GM12801 (cell line): ENCODE results near the gene MEIKIN.

Experiments
- TF ChIP-seq, protein P1 (sequence below): IDR thresholded peaks from one replicate; pipeline ENCODE4 v1.5.1; 2011; ENCODE audit warnings: control low read depth; ENCODE audit not compliant: insufficient read length; ENCODE audit errors: extremely low read depth

MEIKIN gene, protein sequence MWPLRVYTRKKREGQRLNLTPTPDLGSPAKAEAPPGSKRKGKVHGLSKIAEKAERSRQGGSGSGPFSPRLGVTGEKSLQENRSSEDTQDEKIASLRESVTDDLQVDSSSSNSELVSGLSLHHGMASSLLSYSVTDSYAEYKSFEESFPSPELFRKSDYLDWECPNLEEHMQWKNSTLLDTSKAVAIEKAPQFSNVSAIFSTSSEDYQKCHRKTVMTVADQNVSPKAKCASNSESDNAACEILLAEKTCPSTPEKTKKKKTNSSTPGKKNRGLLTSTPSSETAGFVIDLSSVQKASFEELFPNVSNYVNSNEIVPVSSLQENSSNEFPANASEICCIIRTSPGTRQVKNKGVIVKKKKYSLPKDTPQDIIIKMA

DNA sequence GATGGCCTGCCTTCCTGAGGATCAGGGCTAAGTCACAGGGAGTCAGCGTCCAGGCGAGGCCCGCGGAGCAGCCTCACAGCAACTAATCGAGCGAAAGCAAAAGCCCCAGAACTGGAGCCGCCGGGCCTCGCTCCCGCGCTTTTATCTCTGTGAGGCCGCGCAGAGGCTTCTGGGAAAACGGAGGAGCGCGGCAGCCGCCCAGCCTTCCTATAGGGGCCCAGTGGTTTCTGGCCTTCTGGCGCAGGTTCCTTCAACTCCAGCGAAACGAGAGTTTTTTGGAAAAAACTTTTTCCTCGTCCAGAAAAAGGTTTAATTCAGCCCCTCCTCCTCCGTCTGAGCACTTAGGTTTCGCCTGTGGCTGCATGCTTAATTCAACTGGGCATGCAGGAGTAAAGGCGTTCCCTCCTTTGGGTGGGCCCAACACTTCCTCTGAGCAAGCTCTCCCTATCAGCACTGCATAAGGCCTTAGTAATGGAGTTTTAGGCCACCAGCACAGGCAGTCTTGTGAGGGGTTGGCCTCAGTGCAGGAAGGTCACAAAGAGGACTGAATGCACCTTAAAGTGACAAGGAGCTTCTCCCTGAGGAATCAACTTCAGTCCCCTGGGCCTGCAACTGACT, at the start of gene MEIKIN:
MEIKIN (minus strand) TSS at position 113 of the 618 bp plus-strand sequence. CDS start 158 bp downstream, outside the sequence.
- TF ChIP-seq, protein P1, sequence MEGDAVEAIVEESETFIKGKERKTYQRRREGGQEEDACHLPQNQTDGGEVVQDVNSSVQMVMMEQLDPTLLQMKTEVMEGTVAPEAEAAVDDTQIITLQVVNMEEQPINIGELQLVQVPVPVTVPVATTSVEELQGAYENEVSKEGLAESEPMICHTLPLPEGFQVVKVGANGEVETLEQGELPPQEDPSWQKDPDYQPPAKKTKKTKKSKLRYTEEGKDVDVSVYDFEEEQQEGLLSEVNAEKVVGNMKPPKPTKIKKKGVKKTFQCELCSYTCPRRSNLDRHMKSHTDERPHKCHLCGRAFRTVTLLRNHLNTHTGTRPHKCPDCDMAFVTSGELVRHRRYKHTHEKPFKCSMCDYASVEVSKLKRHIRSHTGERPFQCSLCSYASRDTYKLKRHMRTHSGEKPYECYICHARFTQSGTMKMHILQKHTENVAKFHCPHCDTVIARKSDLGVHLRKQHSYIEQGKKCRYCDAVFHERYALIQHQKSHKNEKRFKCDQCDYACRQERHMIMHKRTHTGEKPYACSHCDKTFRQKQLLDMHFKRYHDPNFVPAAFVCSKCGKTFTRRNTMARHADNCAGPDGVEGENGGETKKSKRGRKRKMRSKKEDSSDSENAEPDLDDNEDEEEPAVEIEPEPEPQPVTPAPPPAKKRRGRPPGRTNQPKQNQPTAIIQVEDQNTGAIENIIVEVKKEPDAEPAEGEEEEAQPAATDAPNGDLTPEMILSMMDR: no peak

DNA sequence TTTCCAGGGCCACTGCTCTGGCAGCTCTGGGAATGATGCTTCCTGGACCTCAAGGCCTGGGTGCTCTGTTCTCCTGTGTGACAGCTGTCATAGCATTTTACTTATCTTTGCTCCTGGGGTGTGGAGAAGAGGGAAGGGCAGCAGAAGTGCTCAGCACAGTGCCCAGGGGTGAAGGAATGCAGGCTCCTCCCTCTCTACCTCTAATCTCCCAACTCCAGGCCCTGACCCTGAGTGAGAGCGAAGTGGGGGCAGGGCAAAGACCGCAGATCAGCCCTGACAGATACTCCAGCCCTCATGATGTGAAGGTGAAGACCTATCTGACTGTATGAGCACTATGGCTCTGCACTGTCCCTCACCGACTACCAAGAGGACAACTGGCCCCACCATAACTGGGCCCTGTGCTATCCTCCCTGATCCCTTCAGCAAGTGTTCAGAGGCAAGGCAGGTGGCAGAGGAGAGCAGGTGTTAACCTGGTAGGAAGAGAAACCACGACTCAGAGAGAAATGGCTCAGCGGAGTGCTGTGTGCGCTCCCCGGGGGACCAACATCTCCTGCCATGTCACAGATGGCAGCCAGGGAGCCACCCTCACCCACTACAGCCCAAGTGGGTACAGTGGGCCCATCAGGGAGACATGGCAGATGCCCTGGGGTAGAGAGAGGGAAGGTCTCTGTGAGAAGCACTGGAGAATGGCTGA, 49.2 kb upstream of the MEIKIN start:
- TF ChIP-seq, protein P1: no peak

DNA sequence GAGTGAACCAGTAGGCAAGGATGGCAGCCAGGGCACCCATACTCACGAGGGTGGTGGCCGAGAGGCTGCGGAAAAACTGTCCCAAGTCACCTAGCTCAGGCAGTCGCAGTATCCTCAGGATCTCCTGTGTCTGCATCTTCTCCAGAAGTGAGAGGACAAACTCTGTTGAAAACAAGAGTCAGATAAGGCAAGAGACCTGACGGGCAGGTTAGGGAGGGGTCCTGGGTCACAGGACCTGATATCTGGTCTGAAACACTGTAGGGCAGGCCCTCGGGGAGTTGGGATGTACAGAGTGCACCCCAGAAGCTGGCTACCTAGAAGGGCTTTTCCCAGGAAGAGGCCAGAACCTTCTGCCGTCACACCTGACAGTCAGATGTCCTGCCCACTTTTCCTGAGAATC, 48.6 kb upstream of the MEIKIN start:
- TF ChIP-seq, protein P1: no peak

DNA sequence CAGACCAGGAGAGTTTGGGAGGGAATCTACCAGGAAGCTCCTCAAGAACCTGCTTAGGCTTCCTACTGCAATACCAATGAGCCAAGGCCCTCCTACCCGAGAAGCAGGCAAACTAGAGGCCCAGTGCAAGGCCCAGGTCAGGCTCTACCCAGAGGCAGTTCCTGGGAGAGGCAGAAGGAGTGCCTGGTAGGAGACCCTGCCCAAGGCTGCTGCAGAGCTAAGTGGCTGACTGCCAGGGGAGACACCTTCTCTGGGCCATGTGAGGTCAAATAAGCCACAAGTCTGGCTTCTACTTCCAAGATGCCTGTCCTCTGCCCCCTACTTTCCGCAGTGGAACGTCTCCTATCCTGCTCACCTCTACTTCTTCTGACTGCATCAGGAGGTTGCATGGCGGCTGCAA, 48.2 kb upstream of the MEIKIN start:
- TF ChIP-seq, protein P1: no peak

DNA sequence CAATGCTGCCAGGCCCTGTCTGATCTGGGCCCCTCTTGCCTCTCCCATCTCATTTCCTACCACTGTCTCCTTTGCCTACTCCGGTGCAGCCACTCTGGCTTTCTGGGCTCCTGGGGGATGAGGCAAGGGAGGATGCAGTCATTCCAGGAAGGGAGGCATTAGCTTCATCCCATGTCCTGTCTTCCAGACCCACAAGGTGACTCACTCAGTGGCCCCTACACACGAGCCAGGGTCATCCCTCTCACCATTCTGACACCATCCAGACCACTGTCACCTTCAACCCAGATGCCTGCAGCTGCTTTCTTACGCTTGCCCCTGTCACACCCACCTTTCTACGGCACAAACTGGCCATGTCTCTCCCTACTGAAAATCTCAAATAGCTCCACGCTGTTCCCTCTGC, 46.9 kb upstream of the MEIKIN start:
- TF ChIP-seq, protein P1: no peak

DNA sequence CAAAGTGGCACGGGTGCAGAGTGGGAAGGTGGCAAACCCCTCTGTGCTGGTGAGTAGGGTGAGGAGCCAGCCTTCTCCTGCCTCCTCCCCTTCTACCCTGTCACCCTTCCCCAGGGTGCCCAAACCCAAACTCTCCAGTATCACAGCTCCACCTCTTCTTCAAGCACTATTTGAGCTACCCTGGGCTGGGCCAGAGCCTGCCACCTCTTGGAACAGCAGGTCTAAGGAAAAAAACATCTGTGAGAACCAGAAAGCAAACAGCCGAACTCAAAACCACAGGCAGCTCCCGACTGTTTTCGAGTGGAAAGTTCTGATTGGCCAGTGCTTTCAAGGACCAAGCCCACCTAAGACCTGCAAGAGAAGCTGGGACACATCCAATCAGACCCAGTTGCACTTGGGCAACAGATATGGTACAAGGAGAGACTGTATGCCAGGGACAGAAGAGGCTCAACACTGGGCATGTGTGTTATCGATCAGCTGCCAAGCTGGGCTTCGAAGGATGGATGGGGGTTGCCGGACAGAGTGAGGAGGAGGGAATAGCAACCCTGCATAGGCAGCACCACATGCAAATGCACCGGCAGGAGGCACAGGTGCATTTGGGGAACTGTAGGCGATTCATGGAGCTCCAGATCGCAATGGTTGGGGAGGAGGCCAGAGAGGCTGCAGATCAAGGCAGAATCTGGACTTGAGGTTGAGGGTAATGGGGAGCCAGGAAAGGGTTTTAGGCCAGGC, 46.3 kb upstream of the MEIKIN start:
- TF ChIP-seq, protein P1: no peak

DNA sequence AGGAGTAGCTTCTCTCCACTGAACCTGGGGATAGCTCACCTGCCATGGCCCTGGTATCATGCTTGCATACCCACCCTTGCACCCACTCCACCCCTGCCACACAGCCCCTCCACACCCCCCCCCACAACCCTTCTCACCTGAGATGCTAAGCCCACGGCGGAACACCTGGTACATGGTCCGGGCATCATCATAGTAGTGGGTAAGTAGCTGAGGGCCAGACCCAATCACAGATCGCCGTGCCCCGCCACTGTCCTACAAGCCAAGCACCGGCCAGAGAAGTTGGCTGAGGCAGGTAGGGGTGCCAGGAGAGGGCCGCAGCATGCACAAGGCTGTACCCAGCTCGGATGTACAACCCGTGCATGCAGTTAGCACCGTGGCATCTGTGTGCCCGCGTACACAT, 45.3 kb upstream of the MEIKIN start:
- TF ChIP-seq, protein P1: no peak
